KG1 (cell line): ENCODE measurements around the gene GAGE12C.
"Not testable (repeated sequence)": the region's sequence is repeated elsewhere in the genome, so short reads cannot be mapped to it uniquely, and the experiment has no call there.

Source experiments
- DNase-seq: peaks from one replicate; lab custom pipeline; 2025; lab: John Stamatoyannopoulos, UW

The GAGE12C gene

GRCh38 chrX:49531877-49532276, at the start of gene GAGE12C:
Gene GAGE12C (plus strand): TSS chrX:49532177. CDS start chrX:49533332, 1,155 bp downstream.
- not testable (repeated sequence) for DNase-seq

- DNase-seq: not testable (repeated sequence)
These were observed 9.5 kb downstream of the GAGE12C start, which contains the start of gene GAGE12D for GRCh38 chrX:49541433-49541832. Gene GAGE12D (plus strand): TSS chrX:49541733. CDS start chrX:49542888, 1,155 bp downstream.

GRCh38 chrX:49550989-49551388, 19.0 kb downstream of the GAGE12C start, which contains the start of gene GAGE12E:
Gene GAGE12E (plus strand): TSS chrX:49551289. CDS start chrX:49552444, 1,155 bp downstream.
- DNase-seq: not testable (repeated sequence)

- not testable (repeated sequence) for DNase-seq
These were observed 28.6 kb downstream of the GAGE12C start, which contains the start of gene GAGE12F for GRCh38 chrX:49560542-49560941. Gene GAGE12F (plus strand): TSS chrX:49560842. CDS start chrX:49561997, 1,155 bp downstream.

GRCh38 chrX:49568728-49569127, 36.8 kb downstream of the GAGE12C start:
- DNase-seq: not testable (repeated sequence)

GRCh38 chrX:49569152-49569551, 37.2 kb downstream of the GAGE12C start:
- DNase-seq: not testable (repeated sequence)

GRCh38 chrX:49570100-49570499, 38.1 kb downstream of the GAGE12C start, which contains the start of gene GAGE12G:
Gene GAGE12G (plus strand): TSS chrX:49570400. CDS start chrX:49571555, 1,155 bp downstream.
- DNase-seq: not testable (repeated sequence)

GRCh38 chrX:49579649-49580048, 47.7 kb downstream of the GAGE12C start, which contains the start of gene GAGE12H:
Gene GAGE12H (plus strand): TSS chrX:49579949. CDS start chrX:49581104, 1,155 bp downstream.
- DNase-seq: not testable (repeated sequence)
